ENCODE measurements around the gene FAM78B.

GRCh38 chr1:166120281-166120680 lies 46.5 kb downstream of the FAM78B start:
- no peak for TF ChIP-seq POLR2AphosphoS5 (IDR thresholded peaks at IDR 0.05)
- no peak for TF ChIP-seq CTCF (IDR thresholded peaks at IDR 0.05)
- no peak for TF ChIP-seq POLR2A (IDR thresholded peaks at IDR 0.05)
